ENCODE measurements around the gene PACS1.

PACS1 gene

GRCh38 chr11:66101066-66101464 is 31.0 kb downstream of the PACS1 start:
- Histone ChIP-seq H3K4me3 (ENCODE audit: low read length) (no peak overlapping the region), H3K4me1 (ENCODE audit: low read length) (0 out of 2 replicates have a peak, but pooled peaks cover 4% of the 10 kb centered on the region), H3K9me3 (ENCODE audit: insufficient read depth, low read length) (no peaks in the 10 kb centered on the region), H3K36me3 (replicated peaks; ENCODE audit: low read depth, low read length) (no peaks in the 10 kb centered on the region), H3K27me3 (ENCODE audit: low read depth, low read length) (no peaks in the 10 kb centered on the region), H3K27ac (ENCODE audit: low read length) (no peak overlapping the region), H3K79me2 (ENCODE audit: low read length) (no peaks in the 10 kb centered on the region), H3K9ac (ENCODE audit: low read length) (no peak overlapping the region), H2AFZ (ENCODE audit: low read depth, low read length) (no peak overlapping the region), H4K20me1 (ENCODE audit: insufficient read depth, low read length) (no peaks in the 10 kb centered on the region), H3K4me2 (ENCODE audit: low read length) (0 out of 2 replicates have a peak overlapping the region, but pooled peaks have one; percentile 2)
- no peak for TF ChIP-seq EZH2phosphoT487 (IDR thresholded peaks at IDR 0.05; ENCODE audit: low read depth)
- TF ChIP-seq, protein P1, sequence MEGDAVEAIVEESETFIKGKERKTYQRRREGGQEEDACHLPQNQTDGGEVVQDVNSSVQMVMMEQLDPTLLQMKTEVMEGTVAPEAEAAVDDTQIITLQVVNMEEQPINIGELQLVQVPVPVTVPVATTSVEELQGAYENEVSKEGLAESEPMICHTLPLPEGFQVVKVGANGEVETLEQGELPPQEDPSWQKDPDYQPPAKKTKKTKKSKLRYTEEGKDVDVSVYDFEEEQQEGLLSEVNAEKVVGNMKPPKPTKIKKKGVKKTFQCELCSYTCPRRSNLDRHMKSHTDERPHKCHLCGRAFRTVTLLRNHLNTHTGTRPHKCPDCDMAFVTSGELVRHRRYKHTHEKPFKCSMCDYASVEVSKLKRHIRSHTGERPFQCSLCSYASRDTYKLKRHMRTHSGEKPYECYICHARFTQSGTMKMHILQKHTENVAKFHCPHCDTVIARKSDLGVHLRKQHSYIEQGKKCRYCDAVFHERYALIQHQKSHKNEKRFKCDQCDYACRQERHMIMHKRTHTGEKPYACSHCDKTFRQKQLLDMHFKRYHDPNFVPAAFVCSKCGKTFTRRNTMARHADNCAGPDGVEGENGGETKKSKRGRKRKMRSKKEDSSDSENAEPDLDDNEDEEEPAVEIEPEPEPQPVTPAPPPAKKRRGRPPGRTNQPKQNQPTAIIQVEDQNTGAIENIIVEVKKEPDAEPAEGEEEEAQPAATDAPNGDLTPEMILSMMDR (IDR thresholded peaks at IDR 0.05; ENCODE audit: low read depth, low read length): no peak

DNA sequence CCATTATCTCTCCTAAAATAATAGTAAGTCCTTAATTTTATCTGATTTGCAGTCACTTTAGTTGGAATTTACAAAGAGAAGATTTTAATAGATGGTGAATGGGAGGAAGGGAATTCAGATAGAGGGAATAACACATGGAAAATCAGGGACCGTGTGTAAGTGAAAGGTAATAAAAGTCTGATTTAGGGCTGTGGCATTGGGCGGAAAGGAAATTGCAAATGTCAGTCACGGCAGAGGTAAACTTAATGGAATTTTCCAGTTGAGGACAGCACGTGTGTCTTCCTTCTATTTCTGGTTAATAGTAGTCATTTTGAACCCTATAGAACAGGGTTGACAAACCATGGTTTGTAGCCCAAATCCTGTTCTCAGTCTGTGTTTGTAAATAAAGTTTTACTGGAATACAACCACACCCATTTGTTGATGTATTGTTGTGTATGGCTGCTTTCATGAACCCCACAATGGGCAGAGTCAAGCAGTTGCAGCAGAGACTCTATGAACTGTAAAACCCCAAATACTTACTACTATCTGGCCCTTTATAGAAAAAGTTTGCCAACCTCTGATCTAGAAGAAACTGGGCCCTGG is 34.1 kb downstream of the PACS1 start:
- Histone ChIP-seq H4K20me1 (ENCODE audit: insufficient read depth, low read length) (no peaks in the 10 kb centered on the region), H3K79me2 (ENCODE audit: low read length) (no peaks in the 10 kb centered on the region), H3K36me3 (replicated peaks; ENCODE audit: low read depth, low read length) (no peaks in the 10 kb centered on the region), H3K9me3 (ENCODE audit: insufficient read depth, low read length) (no peaks in the 10 kb centered on the region), H3K4me3 (ENCODE audit: low read length) (no peak overlapping the region), H2AFZ (ENCODE audit: low read depth, low read length) (no peak overlapping the region), H3K27me3 (ENCODE audit: low read depth, low read length) (no peaks in the 10 kb centered on the region), H3K27ac (ENCODE audit: low read length) (no peak overlapping the region), H3K9ac (ENCODE audit: low read length) (no peak overlapping the region), H3K4me2 (ENCODE audit: low read length) (no peak overlapping the region), H3K4me1 (ENCODE audit: low read length) (0 out of 2 replicates have a peak, but pooled peaks cover 4% of the 10 kb centered on the region)
- TF ChIP-seq EZH2phosphoT487 (IDR thresholded peaks at IDR 0.05; ENCODE audit: low read depth): no peak
- TF ChIP-seq, protein P1 (IDR thresholded peaks at IDR 0.05; ENCODE audit: low read depth, low read length): no peak

DNA sequence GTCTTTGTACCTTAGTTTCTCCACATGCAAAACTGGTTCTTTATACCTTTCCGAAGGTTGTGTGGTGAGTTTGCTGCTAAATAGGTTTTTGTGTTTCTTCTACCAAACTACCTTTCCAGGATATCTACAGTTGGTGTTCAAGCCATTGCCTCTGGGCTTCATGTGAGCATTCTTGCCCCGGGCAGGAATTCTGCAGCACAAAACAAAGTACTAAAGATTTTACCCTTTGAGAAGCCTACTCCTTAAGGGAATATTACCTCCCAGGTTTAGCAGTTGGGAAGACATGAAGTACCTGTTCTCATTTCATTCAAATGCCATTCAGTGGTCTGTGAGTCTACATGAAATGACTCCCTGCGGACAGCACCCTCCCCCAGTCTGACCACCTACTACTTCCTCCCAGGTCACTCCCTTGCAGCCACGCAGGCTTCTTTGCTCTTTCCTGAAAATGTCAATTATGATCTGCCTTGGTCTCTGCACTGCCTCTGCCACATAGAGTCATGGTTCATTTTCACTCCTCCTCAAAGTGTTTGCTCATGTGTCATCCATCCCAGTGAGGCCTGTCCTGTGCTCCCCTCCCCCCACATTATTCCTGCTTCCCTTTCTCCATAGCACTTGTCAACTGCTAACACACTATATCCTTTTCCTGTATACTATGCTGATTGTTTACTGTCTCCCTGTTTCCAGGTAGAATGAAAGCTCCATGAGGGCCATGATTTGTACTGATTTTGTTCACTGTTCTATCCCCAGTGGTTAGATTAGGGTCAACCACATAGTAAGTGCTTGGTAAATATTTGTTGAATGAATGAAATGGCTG is 36.9 kb downstream of the PACS1 start:
- Histone ChIP-seq H3K9me3 (ENCODE audit: insufficient read depth, low read length) (no peaks in the 10 kb centered on the region), H3K9ac (ENCODE audit: low read length) (no peak overlapping the region), H3K4me3 (ENCODE audit: low read length) (no peak overlapping the region), H4K20me1 (ENCODE audit: insufficient read depth, low read length) (no peaks in the 10 kb centered on the region), H3K79me2 (ENCODE audit: low read length) (no peaks in the 10 kb centered on the region), H3K4me2 (ENCODE audit: low read length) (no peak overlapping the region), H3K27ac (ENCODE audit: low read length) (no peak overlapping the region), H2AFZ (ENCODE audit: low read depth, low read length) (no peak overlapping the region), H3K27me3 (ENCODE audit: low read depth, low read length) (no peaks in the 10 kb centered on the region), H3K36me3 (replicated peaks; ENCODE audit: low read depth, low read length) (no peaks in the 10 kb centered on the region), H3K4me1 (ENCODE audit: low read length) (peaks cover 10% of the 10 kb centered on the region)
- no peak for TF ChIP-seq EZH2phosphoT487 (IDR thresholded peaks at IDR 0.05; ENCODE audit: low read depth)
- TF ChIP-seq, protein P1 (IDR thresholded peaks at IDR 0.05; ENCODE audit: low read depth, low read length): no peak
